SK-N-SH treated with all-trans-retinoic acid at 6 μM for 48 hours (cell line): ENCODE measurements around the gene RFFL.

Source experiments
- ARNTL ChIP-seq: fragments of 450-650 bp; formaldehyde crosslinking; IDR thresholded peaks from 2 replicates; pipeline ENCODE4 v1.5.0; 2020; ENCODE audit warnings: low read depth, mild to moderate bottlenecking, moderate library complexity, borderline replicate concordance
- CSDC2 ChIP-seq: fragments of 250-450 bp; sonication (Bioruptor Pico); IDR thresholded peaks from 2 replicates; pipeline ENCODE4 v1.5.0; 2020; ENCODE audit warnings: mild to moderate bottlenecking, moderate library complexity
- ZNF8 ChIP-seq: fragments of 450-650 bp; formaldehyde crosslinking; IDR thresholded peaks from 2 replicates; pipeline ENCODE4 v1.5.0; 2020; ENCODE audit warnings: mild to moderate bottlenecking, moderate library complexity

- no peak for TF ChIP-seq ARNTL (CRISPR knock-in tag)
- no peak for TF ChIP-seq ZNF8 (CRISPR knock-in tag)
- no peak for TF ChIP-seq CSDC2 (CRISPR knock-in tag)
Measured at GRCh38 chr17:35057332-35057915, 6.1 kb downstream of the RFFL start.
